ENCODE measurements around the gene UGT1A3.

UGT1A3 gene

GRCh38 chr2:233698740-233699139 is 30.1 kb upstream of the UGT1A3 start:
- TF ChIP-seq CREB1 (IDR thresholded peaks at IDR 0.05; ENCODE audit: low read depth) (no peak), REST (IDR thresholded peaks at IDR 0.05; ENCODE audit: low read depth) (no peak), RAD21 (IDR thresholded peaks at IDR 0.05; ENCODE audit: low read depth) (no peak), TCF12 (IDR thresholded peaks at IDR 0.05; ENCODE audit: low read depth) (no peak), TAF1 (IDR thresholded peaks at IDR 0.05; ENCODE audit: low read depth) (no peak), EP300 (IDR thresholded peaks at IDR 0.05; ENCODE audit: borderline replicate concordance) (no peak), CEBPB (IDR thresholded peaks at IDR 0.05) (no peak), NFIC (IDR thresholded peaks at IDR 0.05) (no peak), USF1 (IDR thresholded peaks at IDR 0.05) (no peak)

GRCh38 chr2:233699424-233700027 is 29.3 kb upstream of the UGT1A3 start:
- TF ChIP-seq EP300 (IDR thresholded peaks at IDR 0.05; ENCODE audit: borderline replicate concordance) (no peak), YY1 (IDR thresholded peaks at IDR 0.05; ENCODE audit: low read depth) (no peak), NFIC (IDR thresholded peaks at IDR 0.05) (no peak), REST (IDR thresholded peaks at IDR 0.05; ENCODE audit: low read depth) (no peak), TCF12 (IDR thresholded peaks at IDR 0.05; ENCODE audit: low read depth) (no peak), USF1 (IDR thresholded peaks at IDR 0.05) (no peak), EGR1 (IDR thresholded peaks at IDR 0.05) (no peak), CREB1 (IDR thresholded peaks at IDR 0.05; ENCODE audit: low read depth) (no peak), CEBPB (IDR thresholded peaks at IDR 0.05) (no peak), TAF1 (IDR thresholded peaks at IDR 0.05; ENCODE audit: low read depth) (no peak), ZBTB7A (IDR thresholded peaks at IDR 0.05; ENCODE audit: low read depth) (no peak), RAD21 (IDR thresholded peaks at IDR 0.05; ENCODE audit: low read depth) (no peak)

- TF ChIP-seq TCF12 (IDR thresholded peaks at IDR 0.05; ENCODE audit: low read depth) (no peak), ZBTB7A (IDR thresholded peaks at IDR 0.05; ENCODE audit: low read depth) (no peak), FOXM1 (IDR thresholded peaks at IDR 0.05; ENCODE audit: borderline replicate concordance, low read depth) (no peak), CREB1 (IDR thresholded peaks at IDR 0.05; ENCODE audit: low read depth) (no peak), CEBPB (IDR thresholded peaks at IDR 0.05) (no peak), MAX (IDR thresholded peaks at IDR 0.05) (no peak), RAD21 (IDR thresholded peaks at IDR 0.05; ENCODE audit: low read depth) (no peak), TEAD4 (IDR thresholded peaks at IDR 0.05) (no peak)
Measured at GRCh38 chr2:233700028-233700635, 28.7 kb upstream of the UGT1A3 start.

- TF ChIP-seq CREB1 (IDR thresholded peaks at IDR 0.05; ENCODE audit: low read depth), result no peak
- no peak for TF ChIP-seq TAF1 (IDR thresholded peaks at IDR 0.05; ENCODE audit: low read depth)
- TF ChIP-seq RAD21 (IDR thresholded peaks at IDR 0.05; ENCODE audit: low read depth), result no peak
Measured at GRCh38 chr2:233702238-233702637, 26.6 kb upstream of the UGT1A3 start.

- TF ChIP-seq CREB1 (IDR thresholded peaks at IDR 0.05; ENCODE audit: low read depth), result no peak
- TF ChIP-seq FOXM1 (IDR thresholded peaks at IDR 0.05; ENCODE audit: borderline replicate concordance, low read depth), result no peak
- no peak for TF ChIP-seq RAD21 (IDR thresholded peaks at IDR 0.05; ENCODE audit: low read depth)
- no peak for TF ChIP-seq NFIC (IDR thresholded peaks at IDR 0.05)
- no peak for TF ChIP-seq TAF1 (IDR thresholded peaks at IDR 0.05; ENCODE audit: low read depth)
Measured at GRCh38 chr2:233705911-233706506, 22.8 kb upstream of the UGT1A3 start.

- TF ChIP-seq MAX (IDR thresholded peaks at IDR 0.05) (no peak), CREB1 (IDR thresholded peaks at IDR 0.05; ENCODE audit: low read depth) (no peak), FOXM1 (IDR thresholded peaks at IDR 0.05; ENCODE audit: borderline replicate concordance, low read depth) (no peak), EP300 (IDR thresholded peaks at IDR 0.05; ENCODE audit: borderline replicate concordance) (no peak), ZBTB7A (IDR thresholded peaks at IDR 0.05; ENCODE audit: low read depth) (no peak), USF1 (IDR thresholded peaks at IDR 0.05) (no peak), NFIC (IDR thresholded peaks at IDR 0.05) (no peak), REST (IDR thresholded peaks at IDR 0.05; ENCODE audit: low read depth) (no peak), CEBPB (IDR thresholded peaks at IDR 0.05) (no peak), TAF1 (IDR thresholded peaks at IDR 0.05; ENCODE audit: low read depth) (no peak), YY1 (IDR thresholded peaks at IDR 0.05; ENCODE audit: low read depth) (no peak), EGR1 (IDR thresholded peaks at IDR 0.05) (no peak), TCF12 (IDR thresholded peaks at IDR 0.05; ENCODE audit: low read depth) (no peak), TEAD4 (IDR thresholded peaks at IDR 0.05) (no peak), RAD21 (IDR thresholded peaks at IDR 0.05; ENCODE audit: low read depth) (no peak)
Measured at GRCh38 chr2:233706720-233707119, 22.1 kb upstream of the UGT1A3 start.
